Measurements from ENCODE around the gene RIPK4. TPM values are rescaled to one million over a fixed set of nuclear protein-coding genes. Genes with fewer than 3 reads are reported as not detected.

Gene RIPK4
- total RNA-seq, 3 donors from 2014 or later: 5.1 to 14.8 (median 10.2) TPM

- Histone ChIP-seq H3K9me3 (no peaks in the 10 kb centered on the region), H3K4me1 (ENCODE audit: low read depth) (peaks cover 30% of the 10 kb centered on the region), H3K4me3 (no peak overlapping the region), H3K36me3 (ENCODE audit: low read depth) (no peaks in the 10 kb centered on the region)
- no peak for TF ChIP-seq CTCF (IDR thresholded peaks at IDR 0.05)
- intact Hi-C loops (cut with DNase I, micrococcal nuclease): no loop called here
- no peak for ATAC-seq
- no peak for DNase-seq
Measured at GRCh38 chr21:41709166-41709565, 57.7 kb downstream of the RIPK4 start.

- H3K36me3 ChIP-seq (ENCODE audit: low read depth): no peaks in the 10 kb centered on the region
- intact Hi-C loops (cut with DNase I, micrococcal nuclease): no loop called here
- peaks cover 26% of the 10 kb centered on the region for H3K4me1 ChIP-seq (ENCODE audit: low read depth)
- H3K4me3 ChIP-seq: no peak overlapping the region
- no peak for TF ChIP-seq CTCF (IDR thresholded peaks at IDR 0.05)
- ATAC-seq (no peak), DNase-seq (no peak)
- H3K9me3 ChIP-seq: no peaks in the 10 kb centered on the region
Measured at GRCh38 chr21:41707960-41708330, 58.9 kb downstream of the RIPK4 start.

- no peaks in the 10 kb centered on the region for H3K36me3 ChIP-seq (ENCODE audit: low read depth)
- peak in 1 of 3 donors; percentile 55 for DNase-seq
- no peak overlapping the region for H3K4me3 ChIP-seq
- ATAC-seq: peak; percentile 71
- H3K4me1 ChIP-seq (ENCODE audit: low read depth): peaks cover 26% of the 10 kb centered on the region
- no peak for TF ChIP-seq CTCF (IDR thresholded peaks at IDR 0.05)
- intact Hi-C loops (cut with DNase I, micrococcal nuclease): no loop called here
- H3K9me3 ChIP-seq: no peaks in the 10 kb centered on the region
Measured at GRCh38 chr21:41707231-41707959, 59.5 kb downstream of the RIPK4 start.

GRCh38 chr21:41706678-41707077, 60.2 kb downstream of the RIPK4 start:
- ATAC-seq (peak; percentile 77), DNase-seq (peak in 1 of 3 donors; percentile 73)
- no peaks in the 10 kb centered on the region for H3K36me3 ChIP-seq (ENCODE audit: low read depth)
- intact Hi-C loops (cut with DNase I, micrococcal nuclease): no loop called here
- H3K9me3 ChIP-seq: no peaks in the 10 kb centered on the region
- no peak for TF ChIP-seq CTCF (IDR thresholded peaks at IDR 0.05)
- H3K4me1 ChIP-seq (ENCODE audit: low read depth): peaks cover 24% of the 10 kb centered on the region
- no peak overlapping the region for H3K4me3 ChIP-seq

GRCh38 chr21:41706263-41706639, 60.6 kb downstream of the RIPK4 start:
- H3K4me3 ChIP-seq: no peak overlapping the region
- H3K36me3 ChIP-seq (ENCODE audit: low read depth): no peaks in the 10 kb centered on the region
- peak; percentile 26 for ATAC-seq
- intact Hi-C loops (cut with DNase I, micrococcal nuclease): no loop called here
- no peak for TF ChIP-seq CTCF (IDR thresholded peaks at IDR 0.05)
- H3K4me1 ChIP-seq (ENCODE audit: low read depth): peaks cover 21% of the 10 kb centered on the region
- DNase-seq: peak in 1 of 3 donors; percentile 52
- H3K9me3 ChIP-seq: no peaks in the 10 kb centered on the region

Measured in mucosa of descending colon (tissue), 3 donors.